GM18505 (cell line): ENCODE data around the gene FRMD4B.

Experiments used
- ATAC-seq: cut with Tn5 transposase; IDR thresholded peaks from one replicate; pipeline ENCODE4 v1.9.1; 2021; ENCODE audit not compliant: unreplicated experiment
- POLR2A ChIP-seq: IDR thresholded peaks from 4 replicates; pipeline ENCODE4 v1.6.1; 2011; ENCODE audit warnings: borderline replicate concordance; ENCODE audit not compliant: insufficient read depth, insufficient read length; ENCODE audit errors: extremely low read depth

Gene FRMD4B

DNA sequence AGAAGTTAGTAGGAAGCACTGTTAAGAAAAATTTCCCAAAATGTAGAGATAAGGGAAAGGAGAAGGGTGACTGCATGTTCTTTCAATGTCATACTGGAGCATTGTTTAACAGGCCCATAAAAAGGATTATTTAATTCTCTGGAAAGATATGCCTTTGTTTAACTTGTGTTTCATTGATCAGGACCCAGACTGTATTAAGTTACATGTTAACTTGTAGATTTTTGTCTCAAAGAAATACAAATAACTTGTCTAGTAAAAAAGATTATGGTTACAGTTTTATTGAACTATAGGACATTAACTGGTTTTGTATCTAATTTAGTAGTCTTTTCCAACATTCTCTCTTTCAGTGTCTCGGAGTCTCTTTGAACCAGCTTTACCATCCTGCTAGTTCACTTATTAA is 213.8 kb downstream of the FRMD4B start:
- TF ChIP-seq POLR2A, result no peak

DNA sequence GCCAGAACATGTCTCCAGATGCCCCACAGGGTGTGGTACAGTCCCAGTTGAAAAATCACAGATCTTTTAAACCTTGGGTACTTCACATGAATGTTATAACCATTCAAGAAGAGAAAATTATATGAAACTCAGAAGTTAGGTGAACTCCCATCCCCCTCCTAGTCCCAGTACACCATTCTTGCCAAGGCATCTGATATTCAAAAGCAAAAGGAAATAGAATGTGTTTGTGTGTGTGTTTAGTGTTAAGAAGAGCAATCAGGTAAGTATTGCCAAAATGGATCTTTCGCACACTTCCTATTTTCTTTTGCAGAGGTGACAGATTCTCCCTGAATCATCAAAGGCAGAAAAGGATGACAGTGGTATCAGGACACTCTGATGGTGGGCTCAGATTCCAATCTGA is 219.4 kb downstream of the FRMD4B start:
- no peak for TF ChIP-seq POLR2A

More for the DNA sequence above, 213.8 kb downstream of the FRMD4B start:
- ATAC-seq, result no peak

DNA sequence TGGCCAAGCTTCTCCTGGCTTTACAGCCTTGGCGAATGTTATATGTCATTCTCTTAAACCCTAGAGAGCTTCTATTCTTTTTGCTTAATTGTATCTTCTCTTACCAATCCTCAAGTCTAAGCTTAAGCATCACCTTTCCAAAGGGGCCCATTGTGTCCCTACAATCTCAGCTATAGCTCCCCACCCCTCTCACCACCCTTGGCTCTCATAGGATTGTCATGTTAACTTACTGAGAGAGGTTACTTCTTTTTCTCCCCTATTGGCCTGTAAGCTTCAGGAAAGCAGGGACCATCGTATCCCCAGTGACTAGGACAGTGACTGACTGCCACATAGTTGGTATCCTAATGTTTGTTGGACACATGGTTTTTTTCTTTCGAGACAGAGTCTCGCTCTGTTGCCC is 220.1 kb downstream of the FRMD4B start:
- no peak for TF ChIP-seq POLR2A
- no peak for ATAC-seq

More for the DNA sequence above, 219.4 kb downstream of the FRMD4B start:
- no peak for ATAC-seq

DNA sequence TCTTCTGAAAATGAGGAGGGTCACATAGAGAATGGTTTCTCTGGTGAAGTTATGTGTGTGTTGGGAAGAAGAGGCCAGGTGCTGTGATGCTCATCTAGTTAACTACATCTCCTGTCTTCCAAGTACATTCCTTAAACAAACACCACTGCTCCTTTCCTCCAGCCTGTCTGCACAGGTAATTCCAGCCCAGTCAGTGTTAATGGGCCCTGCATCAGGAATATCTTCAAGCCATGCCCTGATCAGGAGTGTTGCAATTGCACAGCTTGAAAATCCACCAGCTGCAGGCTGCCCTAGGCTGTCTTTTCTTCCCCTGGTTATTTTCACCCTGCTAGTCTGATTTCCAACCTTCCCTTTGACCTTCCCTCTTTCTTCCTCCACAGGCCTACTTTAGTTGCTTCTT is 221.6 kb downstream of the FRMD4B start:
- ATAC-seq, result no peak
- TF ChIP-seq POLR2A, result no peak

DNA sequence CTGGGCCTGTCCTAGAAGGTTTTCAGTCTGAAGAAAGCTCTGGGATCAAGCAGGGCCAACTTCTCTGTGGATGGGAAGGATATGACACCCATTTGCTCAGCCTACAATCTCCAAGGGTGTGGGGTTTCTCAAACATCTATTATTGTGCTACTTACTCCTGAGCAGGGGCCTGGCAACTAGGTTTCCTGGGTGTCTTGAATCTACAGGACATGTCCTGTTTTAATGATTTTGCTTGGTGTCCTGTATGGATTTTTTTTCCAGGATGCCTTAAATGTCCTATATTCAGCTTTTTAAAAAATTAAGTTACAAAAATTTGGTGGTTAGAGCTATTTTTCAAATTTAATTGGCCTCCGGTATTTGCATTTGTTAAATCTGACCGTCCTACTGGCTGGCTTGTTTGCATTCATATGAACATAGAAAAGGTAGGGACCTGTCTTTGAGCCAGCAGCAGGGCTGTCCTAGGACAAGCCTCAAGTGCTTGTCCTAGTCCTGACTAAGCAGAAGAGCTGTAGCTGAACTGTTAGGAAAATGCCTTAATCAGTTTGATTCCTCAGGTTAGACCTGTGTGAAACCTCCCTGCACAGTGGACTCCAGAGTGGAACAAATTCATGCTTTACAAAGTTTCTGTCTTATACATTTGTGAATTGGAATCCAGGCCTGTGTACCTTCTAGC is 223.4 kb downstream of the FRMD4B start:
- no peak for TF ChIP-seq POLR2A
- no peak for ATAC-seq

DNA sequence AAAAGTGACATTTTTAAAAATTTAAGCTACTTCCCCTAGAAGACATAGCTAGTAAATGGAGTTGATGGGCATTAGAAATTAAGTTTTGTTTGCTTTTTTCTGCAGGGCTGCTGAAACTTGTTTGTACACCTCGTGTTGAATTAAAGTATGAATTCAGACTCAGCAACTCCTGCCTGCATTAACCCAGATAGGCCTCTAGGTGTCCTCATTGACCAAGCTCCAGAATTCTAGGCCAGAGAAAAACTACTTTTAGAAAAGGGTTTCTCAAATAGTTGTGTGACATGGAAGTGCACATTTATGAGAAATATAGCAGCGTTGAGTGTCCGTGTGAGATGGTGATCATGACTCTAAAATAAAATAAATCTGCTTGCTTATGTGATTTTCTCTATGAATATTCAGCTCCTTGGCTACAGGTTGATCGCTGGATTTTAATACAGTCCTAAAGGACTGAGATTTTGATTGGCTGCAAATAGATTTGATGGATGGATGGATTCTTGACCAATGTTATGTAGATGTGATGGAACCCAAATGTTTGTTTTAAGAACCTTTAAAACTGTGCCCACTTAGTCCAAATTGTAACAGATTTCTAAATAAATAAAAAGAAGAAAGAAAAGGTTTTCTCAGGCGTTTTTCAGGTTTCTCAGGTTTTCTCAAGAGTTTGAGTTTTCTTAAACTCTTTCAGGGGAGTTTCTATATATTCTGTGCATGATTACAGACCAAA is 224.1 kb downstream of the FRMD4B start:
- ATAC-seq, result no peak
- TF ChIP-seq POLR2A, result no peak

DNA sequence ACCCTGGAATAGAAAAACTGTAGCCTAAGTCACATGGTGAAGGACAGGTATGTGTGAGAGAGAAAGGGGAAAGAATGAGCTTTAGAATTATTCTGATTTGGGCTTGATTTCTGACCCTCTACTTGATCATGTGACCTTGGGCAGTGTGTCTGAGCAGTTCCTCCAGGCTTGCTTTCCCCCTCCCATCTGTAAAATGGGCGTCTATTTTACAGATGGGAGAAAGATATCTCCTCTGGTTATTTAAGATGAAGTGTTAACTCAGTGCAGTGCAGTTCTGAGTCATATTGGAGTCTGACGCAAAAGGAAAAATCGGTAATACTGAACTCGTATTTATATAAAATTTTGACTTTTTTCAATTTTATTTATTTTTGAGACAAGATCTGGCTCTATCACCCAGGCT is 225.4 kb downstream of the FRMD4B start:
- ATAC-seq, result no peak
- no peak for TF ChIP-seq POLR2A

DNA sequence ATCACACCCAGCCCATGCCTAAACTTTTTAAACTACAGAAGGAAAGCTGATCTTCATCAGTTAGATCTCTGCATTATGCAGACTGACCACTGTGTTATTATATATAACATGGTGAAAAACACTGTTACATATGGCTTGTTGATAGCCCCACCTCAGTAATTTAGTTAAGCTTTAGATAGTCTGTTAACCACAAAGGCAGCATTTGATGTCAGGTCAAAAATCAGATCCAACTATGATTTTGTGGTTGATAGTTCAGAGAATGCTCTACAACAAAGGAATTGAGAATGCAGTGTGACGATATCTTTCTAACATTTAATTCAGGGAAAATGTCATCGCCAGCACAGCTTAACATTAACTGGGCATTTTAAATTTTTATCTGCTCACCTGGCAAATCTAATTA is 225.8 kb downstream of the FRMD4B start:
- TF ChIP-seq POLR2A, result no peak
- no peak for ATAC-seq

DNA sequence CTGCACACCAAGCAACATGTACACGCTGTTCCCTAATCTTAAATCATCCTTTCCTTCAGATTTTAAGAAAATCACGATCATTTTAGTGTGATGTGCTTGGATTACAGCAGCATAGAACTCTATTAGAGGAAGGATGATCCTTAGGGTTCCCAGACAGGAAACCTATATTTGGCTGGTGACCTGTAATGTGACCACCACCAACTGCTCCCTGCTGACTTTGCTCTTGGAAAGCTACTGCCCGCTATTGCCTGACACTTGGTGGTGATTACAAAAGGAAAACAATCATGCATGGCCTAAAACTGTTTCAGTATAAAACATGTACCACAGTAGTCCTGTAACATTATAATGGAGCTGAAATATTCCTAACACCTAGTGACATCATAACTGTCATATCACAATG is 236.3 kb downstream of the FRMD4B start:
- no peak for ATAC-seq
- no peak for TF ChIP-seq POLR2A

DNA sequence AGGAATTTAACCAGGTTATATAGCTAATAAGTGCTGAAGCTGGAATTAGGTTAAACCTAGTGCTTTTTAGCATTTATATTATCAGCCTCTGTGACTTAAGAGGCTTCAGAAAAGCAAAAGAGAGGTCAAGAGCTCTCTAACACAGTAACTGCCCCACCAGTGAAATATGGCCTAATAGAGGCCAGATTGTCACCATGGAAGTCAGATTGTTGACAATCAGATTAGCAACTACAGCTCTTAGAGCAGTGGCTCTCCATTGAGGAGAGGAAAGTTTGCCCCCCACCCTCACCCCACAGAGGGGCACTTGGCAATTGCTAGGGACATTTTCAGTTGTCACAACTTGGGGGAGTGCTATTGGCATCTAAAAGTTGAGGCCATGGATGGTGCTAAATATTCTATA is 240.2 kb downstream of the FRMD4B start:
- no peak for TF ChIP-seq POLR2A
- ATAC-seq, result no peak

DNA sequence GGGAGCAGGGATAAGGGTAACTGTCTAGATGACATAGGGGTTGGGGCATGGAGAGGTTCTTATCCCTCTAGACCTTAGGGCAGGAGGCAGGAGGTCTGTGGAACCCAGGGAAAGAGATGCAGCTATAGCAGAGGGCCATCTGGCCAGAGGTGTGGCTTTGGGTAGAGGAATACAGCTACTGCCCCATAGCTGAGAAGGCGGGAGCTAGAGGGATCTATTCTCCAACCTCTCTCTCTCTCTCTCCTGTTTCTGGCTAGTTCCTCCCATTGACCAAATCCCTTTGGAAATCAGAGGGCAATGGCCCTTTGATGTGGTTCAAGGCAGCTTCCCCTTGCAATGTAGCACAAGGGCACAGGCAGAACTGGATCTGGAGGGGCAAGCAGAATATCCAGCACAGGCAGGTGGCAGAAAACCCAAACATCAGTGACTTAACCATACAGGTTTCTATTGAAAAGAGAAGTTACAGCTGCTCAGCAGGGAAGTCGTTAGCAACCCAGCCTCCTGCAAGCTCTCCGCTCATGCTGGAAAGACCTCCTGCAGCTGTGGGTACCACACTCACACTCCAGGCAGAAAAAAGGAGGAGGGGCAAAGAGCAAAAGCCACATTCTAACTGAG is 241.2 kb downstream of the FRMD4B start:
- no peak for TF ChIP-seq POLR2A
- no peak for ATAC-seq

DNA sequence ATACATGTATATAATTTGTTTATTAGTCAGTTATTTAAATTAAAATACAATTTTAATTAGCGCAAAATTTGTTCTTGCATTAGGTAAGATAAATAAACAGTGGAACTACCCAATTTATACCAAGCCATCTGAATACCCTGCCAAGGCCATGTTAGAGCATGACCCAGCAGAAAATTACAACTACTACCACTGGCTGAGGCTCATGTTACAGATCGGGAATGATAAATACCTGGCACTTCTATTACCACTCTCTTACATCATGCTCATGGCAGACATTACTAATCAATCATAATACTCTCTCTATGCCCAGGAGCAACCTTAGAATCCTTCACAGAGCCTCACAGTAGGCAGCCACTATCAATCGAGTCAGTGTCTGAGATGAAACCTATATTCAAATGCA is 242.3 kb downstream of the FRMD4B start:
- TF ChIP-seq POLR2A, result no peak
- ATAC-seq, result no peak

DNA sequence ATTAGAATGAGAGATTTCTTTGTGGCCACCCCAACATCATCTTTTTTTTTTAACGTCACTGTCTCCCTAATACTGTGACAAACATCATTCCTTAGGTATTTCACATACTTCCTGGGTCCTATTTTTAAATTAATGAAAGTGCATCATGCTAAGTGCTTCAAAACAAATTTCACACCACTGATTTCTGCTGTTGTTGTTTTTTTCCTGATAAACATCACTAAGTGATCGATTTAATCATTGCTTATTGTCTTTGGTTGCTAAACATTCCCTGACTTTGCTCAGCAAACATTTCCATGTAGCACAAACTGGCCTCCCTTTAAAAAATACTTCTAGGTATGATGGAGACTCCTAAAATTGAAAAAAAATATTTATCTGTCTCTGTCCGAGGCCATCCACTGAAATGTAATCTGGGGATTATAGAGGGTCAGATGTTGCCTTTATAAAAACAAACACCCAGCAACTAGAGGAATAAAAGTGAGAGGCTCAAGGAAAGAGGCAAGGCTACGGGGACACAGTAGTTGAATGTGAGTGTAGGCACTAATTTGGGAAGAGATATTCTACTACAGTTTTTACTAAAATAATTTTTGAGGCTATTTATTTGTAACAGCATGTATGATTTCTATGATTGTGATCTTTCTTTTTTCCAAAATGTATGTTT is 243.0 kb downstream of the FRMD4B start:
- no peak for TF ChIP-seq POLR2A
- ATAC-seq, result no peak
